NCI-H1436 (cell line): ENCODE results near the gene UNC13D.
A peak's percentile ranks its signal among the peaks of the same experiment; 100 is the strongest.
"Not testable (repeated sequence)": the region's sequence is repeated elsewhere in the genome, so short reads cannot be mapped to it uniquely, and the experiment has no call there.

ENCODE experiments used
- DNase-seq: peaks from one replicate; lab custom pipeline; 2025; lab: John Stamatoyannopoulos, UW

Gene UNC13D

DNA sequence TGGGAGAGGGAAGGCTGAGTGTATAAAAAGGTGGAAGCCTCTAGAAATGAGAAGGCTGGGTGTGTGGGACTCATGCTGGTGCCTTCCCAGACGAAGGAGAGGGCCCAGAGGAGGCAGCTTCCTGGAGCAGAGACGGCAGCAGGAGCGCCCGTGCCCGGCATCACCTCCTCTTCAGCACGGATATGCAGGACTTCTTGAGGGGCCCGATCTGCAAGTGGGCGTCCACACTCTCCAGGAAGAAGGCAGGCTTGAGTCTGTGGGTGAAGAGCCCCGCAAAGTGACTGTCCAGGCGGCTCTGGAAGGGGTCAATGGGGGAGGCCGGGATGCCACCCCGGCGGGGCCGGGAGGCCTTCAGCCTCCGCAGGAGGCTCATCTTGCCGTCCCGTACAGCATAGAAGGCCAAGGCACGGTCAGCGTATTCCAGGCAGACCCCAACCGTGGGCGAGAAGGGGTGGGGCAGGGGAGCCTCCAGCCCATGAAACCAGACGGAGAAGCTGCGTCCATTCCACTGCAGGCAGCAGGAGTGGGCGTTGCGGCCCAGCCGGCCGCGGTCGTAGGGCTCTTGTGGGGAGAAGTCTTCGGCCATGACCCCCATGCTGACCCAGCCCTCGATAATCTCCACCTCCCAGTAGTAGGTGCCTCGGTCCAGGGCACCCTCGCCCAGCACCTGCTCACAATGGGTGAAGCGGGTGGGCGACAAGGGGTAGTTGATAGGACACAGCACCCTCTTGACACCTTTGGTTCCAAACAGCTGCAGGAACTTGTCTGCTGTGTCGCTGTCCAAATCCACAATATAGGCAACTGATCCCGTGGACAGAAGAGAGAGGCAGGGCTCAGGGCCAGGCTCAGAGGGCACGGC is 30.3 kb upstream of the UNC13D start:
- DNase-seq, result no peak

GRCh38 chr17:75873587-75874322 is 29.6 kb upstream of the UNC13D start:
- DNase-seq, result no peak

- no peak for DNase-seq
These were observed 28.5 kb upstream of the UNC13D start for GRCh38 chr17:75872434-75873351.

GRCh38 chr17:75870228-75870627 is 26.0 kb upstream of the UNC13D start:
- DNase-seq, result not testable (repeated sequence)

DNA sequence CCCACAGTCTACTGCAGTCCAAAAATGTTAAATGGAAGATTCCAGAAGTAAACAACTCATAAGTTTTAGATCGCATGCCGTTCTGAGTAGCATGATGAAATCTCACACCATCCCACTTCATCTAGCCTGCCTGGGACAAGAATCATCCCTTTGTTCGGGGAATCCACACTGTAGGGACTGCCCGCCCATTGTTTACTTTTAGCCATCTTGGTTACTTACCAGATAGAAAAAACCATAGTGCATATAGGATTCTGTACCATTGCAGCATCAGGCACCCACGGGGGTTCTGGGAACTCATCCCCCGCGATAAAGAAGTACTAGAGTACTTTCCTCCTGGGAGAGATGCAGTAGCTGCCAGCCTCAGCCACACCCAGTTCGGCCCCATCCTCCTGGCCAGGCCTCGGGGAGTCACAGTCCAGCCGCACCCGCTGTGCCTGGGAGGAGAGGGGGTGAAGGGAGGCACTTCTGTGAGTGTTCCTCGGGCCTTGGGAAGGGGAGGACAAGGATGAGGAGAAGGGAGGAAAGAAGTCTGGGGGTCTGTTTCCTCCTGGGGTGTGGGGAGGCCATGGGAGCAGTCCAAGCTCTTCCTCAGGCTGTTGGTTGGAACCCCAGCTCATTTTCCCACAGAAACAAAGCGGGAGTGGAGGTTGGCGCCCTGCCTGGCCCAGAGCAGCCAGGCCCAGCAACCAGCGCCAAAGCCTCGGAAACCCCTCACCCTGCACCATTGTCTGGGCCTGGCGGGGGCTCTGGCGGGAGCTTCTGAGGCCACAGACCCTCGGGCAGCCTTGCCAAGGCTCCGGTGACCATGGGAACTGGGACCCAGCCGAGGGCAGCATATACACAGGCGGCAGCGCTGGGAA is 25.3 kb upstream of the UNC13D start:
- DNase-seq, result no peak

DNA sequence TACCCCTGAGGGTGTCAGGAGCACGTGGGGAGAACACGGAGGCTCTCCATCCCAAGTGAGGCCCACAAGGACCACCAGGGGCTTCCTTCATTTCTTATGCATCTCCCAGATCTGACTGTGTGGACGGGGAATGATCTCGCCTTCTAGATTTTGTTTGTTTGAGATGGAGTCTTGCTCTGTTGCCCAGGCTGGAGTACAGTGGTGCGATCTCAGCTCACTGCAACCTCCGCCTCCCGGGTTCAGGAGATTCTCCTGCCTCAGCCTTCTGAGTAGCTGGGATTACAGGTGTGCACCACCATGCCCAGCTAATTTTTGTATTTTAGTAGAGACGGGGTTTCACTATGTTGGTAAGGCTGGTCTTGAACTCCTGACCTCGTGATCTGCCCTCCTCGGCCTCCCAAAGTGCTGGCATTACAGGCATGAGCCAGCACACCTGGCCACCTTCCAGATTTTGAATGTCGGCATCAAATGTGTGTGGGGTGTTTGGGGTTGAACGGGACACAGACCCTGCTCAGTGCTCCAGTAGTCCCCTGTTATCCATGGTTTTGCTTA is 24.6 kb upstream of the UNC13D start:
- not testable (repeated sequence) for DNase-seq

DNA sequence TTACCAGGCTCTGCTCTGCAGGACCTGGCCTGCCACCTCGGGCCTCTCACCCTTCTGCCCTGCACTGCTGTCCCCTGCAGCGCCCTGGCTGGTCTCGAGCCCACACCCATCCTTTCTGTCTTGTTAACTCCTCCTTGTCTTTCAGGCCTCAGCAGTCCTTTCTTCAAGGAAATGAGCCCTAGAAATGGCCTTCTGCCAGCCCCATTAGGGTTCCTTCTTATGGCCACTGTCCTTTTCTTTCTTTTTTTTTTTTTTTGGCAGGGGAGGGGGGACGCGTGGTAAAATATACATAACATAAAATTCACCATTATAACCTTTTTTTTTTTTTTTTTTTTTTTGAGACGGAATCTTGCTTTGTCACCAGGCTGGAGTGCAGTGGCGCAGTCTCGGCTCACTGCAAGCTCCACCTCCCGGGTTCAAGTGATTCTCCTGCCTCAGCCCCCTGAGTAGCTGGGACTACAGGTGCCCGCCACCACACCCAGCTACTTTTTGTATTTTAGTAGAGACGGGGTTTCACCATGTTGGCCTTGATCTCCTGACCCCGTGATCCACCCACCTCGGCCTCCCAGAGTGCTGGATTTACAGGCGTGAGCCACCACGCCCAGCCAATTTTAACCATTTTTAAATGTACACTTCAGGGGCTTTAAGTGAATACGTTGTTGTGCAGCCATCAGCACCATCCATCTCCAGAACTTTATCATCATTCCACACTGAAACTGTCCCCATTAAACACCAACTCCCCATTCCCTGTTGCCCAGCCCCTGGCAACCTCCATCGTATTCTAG is 21.4 kb upstream of the UNC13D start:
- not testable (repeated sequence) for DNase-seq

DNA sequence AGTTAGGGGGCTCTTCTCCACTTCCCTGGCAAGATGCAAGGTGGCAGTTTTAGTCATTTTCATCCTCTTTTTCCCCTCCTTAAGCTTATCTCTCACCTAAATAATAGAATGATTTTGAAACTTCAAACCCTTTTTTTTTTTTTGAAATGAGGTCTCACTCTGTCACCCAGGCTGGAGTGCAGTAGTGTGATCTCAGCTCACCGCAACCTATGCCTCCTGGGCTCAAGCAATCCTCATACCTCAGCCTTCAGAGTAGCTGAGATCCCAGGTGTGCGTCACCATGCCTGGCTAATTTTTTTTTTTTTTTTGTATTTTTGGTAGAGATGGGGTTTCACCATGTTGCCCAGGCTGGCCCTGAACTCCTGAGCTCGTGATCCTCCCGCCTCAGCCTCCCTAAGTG is 20.7 kb upstream of the UNC13D start:
- not testable (repeated sequence) for DNase-seq

GRCh38 chr17:75864448-75864871 is 20.3 kb upstream of the UNC13D start:
- no peak for DNase-seq

- no peak for DNase-seq
These were observed 17.7 kb upstream of the UNC13D start for GRCh38 chr17:75861927-75862317.

DNA sequence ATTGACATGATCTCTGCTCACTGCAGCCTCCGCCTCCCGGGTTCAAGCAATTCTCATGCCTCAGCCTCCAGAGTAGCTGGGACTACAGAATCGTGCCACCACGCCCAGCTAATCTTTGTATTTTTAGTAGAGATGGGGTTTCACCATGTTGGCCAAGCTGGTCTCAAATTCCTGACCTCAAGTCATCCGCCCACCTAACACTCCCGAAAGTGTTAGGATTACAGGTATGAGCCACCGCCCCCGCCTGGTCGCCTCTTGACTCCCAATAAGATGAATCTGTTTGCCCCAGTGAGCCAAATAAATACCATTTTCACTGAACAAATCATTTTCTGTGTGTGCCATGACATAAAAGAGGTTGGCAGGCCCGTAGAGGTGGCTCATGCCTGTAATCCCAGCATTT is 15.2 kb upstream of the UNC13D start:
- not testable (repeated sequence) for DNase-seq

GRCh38 chr17:75856062-75856756 is 12.0 kb upstream of the UNC13D start:
- DNase-seq, result no peak

DNA sequence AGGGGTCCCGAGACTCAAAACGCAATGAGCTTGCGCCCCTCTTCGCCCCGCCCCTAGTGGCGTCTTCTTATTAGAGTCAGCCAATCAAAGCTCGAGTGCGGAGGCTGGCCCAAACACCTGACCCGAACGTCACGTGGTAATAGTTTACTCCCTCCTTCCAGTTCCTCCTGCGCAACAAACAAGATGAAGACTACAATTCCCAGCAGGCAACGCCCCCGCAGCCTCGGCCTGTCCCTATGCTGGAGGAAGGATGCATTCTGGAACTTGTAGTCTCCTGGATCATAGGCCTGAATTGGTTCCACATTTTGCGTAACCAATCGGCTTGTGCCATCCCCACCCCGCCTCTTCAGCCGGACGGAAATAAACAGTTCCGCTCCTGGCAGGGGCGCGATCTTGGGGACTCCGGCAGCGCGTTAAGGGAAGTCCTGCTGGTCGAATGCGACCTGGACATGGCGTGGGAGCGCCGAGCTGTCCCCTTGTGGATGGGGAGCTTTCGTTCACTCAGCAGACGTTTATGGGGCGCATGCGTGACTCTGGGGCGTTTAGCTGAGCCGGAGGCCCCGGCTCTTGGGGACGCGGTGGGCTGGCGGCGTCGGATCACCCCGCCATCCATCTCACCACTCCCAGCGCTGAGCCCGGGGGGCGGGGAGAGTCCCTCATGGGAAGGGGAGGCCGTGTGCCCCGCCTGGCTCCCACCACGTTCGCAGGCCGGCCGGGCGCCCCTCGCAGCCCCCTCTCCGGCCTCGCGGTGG is 11.3 kb upstream of the UNC13D start, which contains the start of gene WBP2:
WBP2 (minus strand) TSS at position 26 of the 752 bp plus-strand sequence. CDS start 38 bp downstream, outside the sequence.
- DNase-seq, result peak; percentile 100

GRCh38 chr17:75854881-75855309 is 10.7 kb upstream of the UNC13D start:
- DNase-seq, result no peak

- DNase-seq, result no peak
These were observed 10.0 kb upstream of the UNC13D start for GRCh38 chr17:75854101-75854748.

DNA sequence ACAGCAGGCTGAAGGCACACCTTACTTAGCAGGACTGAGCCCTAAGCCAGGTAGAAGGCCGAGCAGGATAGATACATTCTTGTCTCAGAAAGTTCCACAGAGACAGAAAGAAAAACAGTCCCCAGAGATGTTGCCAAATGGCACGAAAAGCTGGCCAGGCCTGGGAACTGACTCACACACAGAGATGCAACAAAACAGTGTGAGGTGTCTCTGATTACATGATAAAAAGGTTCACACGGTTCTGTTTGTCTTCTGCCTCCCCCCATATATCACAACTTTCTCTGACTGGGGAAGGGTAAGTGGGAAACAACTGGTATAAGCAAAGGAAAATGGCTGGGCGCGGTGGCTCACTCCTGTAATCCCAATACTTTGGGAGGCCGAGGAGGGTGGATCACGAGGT is 9.2 kb upstream of the UNC13D start:
- no peak for DNase-seq

DNA sequence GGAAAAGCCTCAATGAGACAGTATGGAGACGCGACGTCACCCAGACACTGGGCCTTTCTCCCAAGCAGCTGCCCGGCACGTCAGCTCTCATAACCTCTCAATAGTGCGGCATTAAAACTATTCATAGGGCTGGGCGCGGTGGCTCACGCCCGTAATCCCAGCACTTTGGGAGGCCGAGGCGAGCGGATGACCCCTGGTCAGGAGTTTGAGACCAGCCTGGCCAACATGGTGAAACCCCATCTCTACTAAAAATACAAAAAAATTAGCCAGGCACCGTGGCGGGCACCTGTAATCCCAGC is 7.4 kb upstream of the UNC13D start:
- DNase-seq, result not testable (repeated sequence)
